ENCODE results near the gene TYR.

GRCh38 chr11:89163686-89164085 lies 14.0 kb upstream of the TYR start:
- TF ChIP-seq CTCF (IDR thresholded peaks at IDR 0.05; ENCODE audit: insufficient read depth, low read length, poor library complexity, severe bottlenecking), result no peak
- TF ChIP-seq EZH2phosphoT487 (conservative IDR thresholded peaks at IDR 0.05; ENCODE audit: low read length), result no peak
